ENCODE measurements around the gene MRM3. TPM values are rescaled to one million over a fixed set of nuclear protein-coding genes. Genes with fewer than 3 reads are reported as not detected.

Gene MRM3
- total and polyA plus RNA-seq, 2 donors (not counting 3 experiments of a cell fraction or from before 2014, with no cell fraction given): 17.1 to 19.2 TPM

GRCh38 chr17:740240-741017 lies 41.7 kb upstream of the MRM3 start:
- Histone ChIP-seq H3K27ac (ENCODE audit: insufficient read depth, low read depth, low read length) (no peak overlapping the region), H3K36me3 (ENCODE audit: control insufficient read depth in 2 of 2, extremely low read depth in 1 of 2, insufficient read depth in 2 of 2, low read length in 2 of 2) (peaks cover 9 to 37% of the 10 kb centered on the region in 2 experiments), H3K27me3 (ENCODE audit: control insufficient read depth in 2 of 2, insufficient read depth in 2 of 2, low read length in 2 of 2) (no peaks in the 10 kb centered on the region), H3K79me2 (ENCODE audit: control insufficient read depth, insufficient read depth, low read length) (peaks cover 30% of the 10 kb centered on the region), H3K4me3 (replicated peaks in 1 of 3; ENCODE audit: insufficient read depth in 1 of 3, low read depth in 1 of 3, low read length in 3 of 3) (no peak overlapping the region), H3K4me1 (ENCODE audit: control insufficient read depth, extremely low read depth, insufficient read depth, low read length) (no peaks in the 10 kb centered on the region), H3K9me3 (replicated peaks; ENCODE audit: control insufficient read depth, insufficient read depth, low read length) (no peaks in the 10 kb centered on the region), H3K4me2 (ENCODE audit: insufficient read depth, low read length) (no peak overlapping the region), H3K9me1 (replicated peaks; ENCODE audit: control insufficient read depth, extremely low read depth, insufficient read depth, low read length) (no peaks in the 10 kb centered on the region), H2AFZ (ENCODE audit: low read depth, low read length) (no peak overlapping the region), H4K20me1 (replicated peaks; ENCODE audit: control insufficient read depth, extremely low read depth, insufficient read depth, low read length) (no peaks in the 10 kb centered on the region), H3K9ac (replicated peaks; ENCODE audit: extremely low read depth, insufficient read depth, low read length) (no peak overlapping the region)
- no TSS peak for BruUV-seq (replicated peaks)
- ChIA-PET CTCF (no interaction called here), POLR2A (no interaction called here)
- dilution Hi-C loops (cut with MboI; ENCODE audit: extremely low pct_ligation_motif_present, low sequenced_read_pairs) (no loop called here), intact Hi-C loops (cut with micrococcal nuclease) (no loop called here)
- DNase-seq (ENCODE audit: low read depth, low spot score): no peak
- no peak for TF ChIP-seq FOS (IDR thresholded peaks at IDR 0.05; ENCODE audit: borderline replicate concordance, insufficient read depth, low read length)
- no peak for TF ChIP-seq MYC (IDR thresholded peaks at IDR 0.05; ENCODE audit: low read depth, low read length)
- no peak for TF ChIP-seq CTCF (IDR thresholded peaks at IDR 0.05; ENCODE audit: extremely low read depth in 1 of 2, insufficient read depth in 1 of 2, low read depth in 1 of 2, low read length in 2 of 2)
- TF ChIP-seq EZH2 (IDR thresholded peaks at IDR 0.05; ENCODE audit: borderline replicate concordance, low read depth, low read length, severe bottlenecking): no peak
- no peak for FAIRE-seq
